Liver (tissue), 9 donors: ENCODE data around the gene TSHR. TPM values are rescaled to one million over a fixed set of nuclear protein-coding genes. Genes with fewer than 3 reads are reported as not detected.

ENCODE experiments used
- DNase-seq: peaks from one replicate; pipeline ENCODE4 v3.0.0-alpha.2; 2017; ENCODE audit warnings: low spot score
- H3K27ac ChIP-seq, 2 donors: one replicate each; pipeline ENCODE4 v1.7.0; 2013; ENCODE audit warnings: inconsistent platforms in 2 of 2, low read length in 2 of 2, control low read depth in 1 of 2, low read depth in 1 of 2, mild to moderate bottlenecking in 1 of 2
- H3K27me3 ChIP-seq, 4 donors: one replicate each; pipeline versions ENCODE4 v1.6.1 to v1.7.0; 2013; ENCODE audit warnings: low read length in 3 of 4, inconsistent platforms in 1 of 4, mild to moderate bottlenecking in 1 of 4, moderate library complexity in 1 of 4; ENCODE audit not compliant: control insufficient read depth in 4 of 4, insufficient read depth in 4 of 4
- H3K36me3 ChIP-seq, 4 donors: one replicate each; pipeline versions ENCODE4 v1.6.1 to v1.7.0; 2013; ENCODE audit warnings: low read length in 3 of 4, mild to moderate bottlenecking in 3 of 4, low read depth in 1 of 4, moderate library complexity in 1 of 4; ENCODE audit not compliant: control insufficient read depth in 4 of 4, insufficient read depth in 3 of 4
- H3K4me1 ChIP-seq, 4 donors: one replicate each; pipeline versions ENCODE4 v1.6.1 to v1.7.0; 2013; ENCODE audit warnings: low read length in 3 of 4, mild to moderate bottlenecking in 3 of 4, moderate library complexity in 1 of 4; ENCODE audit not compliant: control insufficient read depth in 4 of 4, insufficient read depth in 4 of 4
- H3K4me3 ChIP-seq, 3 donors: one replicate each; pipeline versions ENCODE4 v1.6.1 to v1.7.0; 2013; ENCODE audit warnings: low read length in 3 of 3, control low read depth in 1 of 3, low read depth in 1 of 3, mild to moderate bottlenecking in 1 of 3
- H3K9ac ChIP-seq, 2 donors: one replicate each; pipeline ENCODE4 v1.7.0; 2013; ENCODE audit warnings: low read length in 2 of 2, mild to moderate bottlenecking in 2 of 2, moderate library complexity in 2 of 2, control low read depth in 1 of 2, low read depth in 1 of 2
- H3K9me3 ChIP-seq, 4 donors: one replicate each; pipeline versions ENCODE4 v1.6.1 to v1.7.0; 2013; ENCODE audit warnings: low read length in 3 of 4; ENCODE audit not compliant: control insufficient read depth in 4 of 4
- CTCF ChIP-seq: fragments of 150-350 bp; IDR thresholded peaks from 2 replicates; pipeline ENCODE4 v1.5.1; 2017; ENCODE audit warnings: improper control_type of control experiment, low read depth, low read length; ENCODE audit not compliant: missing input control
- EGR1 ChIP-seq, 2 donors: IDR thresholded peaks; 2 replicates each; pipeline ENCODE4 v1.6.1; 2016 to 2018; ENCODE audit warnings: antibody characterized with exemption in 2 of 2, low read depth in 2 of 2
- FOXA1 ChIP-seq: IDR thresholded peaks from 2 replicates; pipeline ENCODE4 v1.6.1; 2016; ENCODE audit warnings: antibody characterized with exemption
- FOXA2 ChIP-seq: IDR thresholded peaks from 2 replicates; pipeline ENCODE4 v1.6.1; 2016; ENCODE audit warnings: antibody characterized with exemption
- GABPA ChIP-seq, 2 donors: IDR thresholded peaks in 1 of 2; conservative IDR thresholded peaks in 1 of 2; 2 replicates each; pipeline ENCODE4 v1.6.1; 2016; ENCODE audit warnings: antibody characterized with exemption in 2 of 2, mild to moderate bottlenecking in 1 of 2, moderate library complexity in 1 of 2
- HNF4A ChIP-seq, 2 donors: conservative IDR thresholded peaks; 2 replicates each; pipeline ENCODE4 v1.6.1; 2016; ENCODE audit warnings: antibody characterized with exemption in 2 of 2, mild to moderate bottlenecking in 2 of 2
- HNF4G ChIP-seq: IDR thresholded peaks from 2 replicates; pipeline ENCODE4 v1.6.1; 2016; ENCODE audit warnings: antibody characterized with exemption
- JUND ChIP-seq, 2 donors: IDR thresholded peaks; 2 replicates each; pipeline ENCODE4 v1.6.1; 2016; ENCODE audit warnings: antibody characterized with exemption in 2 of 2
- MAX ChIP-seq: IDR thresholded peaks from 2 replicates; pipeline ENCODE4 v1.6.1; 2016; ENCODE audit warnings: antibody characterized with exemption
- NR2F2 ChIP-seq: IDR thresholded peaks from 2 replicates; pipeline ENCODE4 v1.6.1; 2016; ENCODE audit warnings: antibody characterized with exemption
- RAD21 ChIP-seq, 2 donors: IDR thresholded peaks; 2 replicates each; pipeline ENCODE4 v1.6.1; 2016; ENCODE audit warnings: antibody characterized with exemption in 2 of 2, mild to moderate bottlenecking in 2 of 2
- RXRA ChIP-seq, 2 donors: IDR thresholded peaks; 2 replicates each; pipeline ENCODE4 v1.6.1; 2017 to 2018; ENCODE audit warnings: antibody characterized with exemption in 2 of 2, mild to moderate bottlenecking in 1 of 2
- SP1 ChIP-seq: IDR thresholded peaks from 2 replicates; pipeline ENCODE4 v1.6.1; 2018; ENCODE audit warnings: antibody characterized with exemption, mild to moderate bottlenecking
- TAF1 ChIP-seq: conservative IDR thresholded peaks from 2 replicates; pipeline ENCODE4 v1.6.1; 2016; ENCODE audit warnings: antibody characterized with exemption, mild to moderate bottlenecking
- YY1 ChIP-seq: IDR thresholded peaks from 2 replicates; pipeline ENCODE4 v1.6.1; 2016; ENCODE audit warnings: antibody characterized with exemption, mild to moderate bottlenecking
- WGBS: extraction: QIAGEN DNeasy Blood & Tissue Kit; methylation state at CpG from one replicate; pipeline ENCODE4 v1.1.7; 2013; 5-methylcytosine and 5-hydroxymethylcytosine counted together
- polyA plus RNA-seq, 2 donors: library from polyadenylated mRNA; stranded (reverse) in 1 of 2; unstranded in 1 of 2; fragments of 200-250 nt in 1 of 2; fragments of >200 nt in 1 of 2; fragmentation: Nextera tagmentation in 1 of 2; extraction: Ambion mirVana in 1 of 2; gene quantifications; one replicate each; pipeline versions ENCODE4 v1.2.1 to v1.2.3, GENCODE V29; 2013 to 2015
- total RNA-seq, 2 donors: library from RNA; depleted of rRNA; stranded (reverse); fragments of >200 nt; gene quantifications; one replicate each; pipeline ENCODE4 v1.2.3, GENCODE V29; 2014
- TF ChIP-seq, protein P1 (sequence below): IDR thresholded peaks from 2 replicates; pipeline ENCODE4 v1.6.1; 2016; ENCODE audit warnings: antibody characterized with exemption
- TF ChIP-seq, protein P2 (sequence below): IDR thresholded peaks from 2 replicates; pipeline ENCODE4 v1.6.1; 2016; ENCODE audit warnings: antibody characterized with exemption, mild to moderate bottlenecking
- TF ChIP-seq, protein P3 (sequence below): IDR thresholded peaks from 2 replicates; pipeline ENCODE4 v1.6.1; 2016; ENCODE audit warnings: antibody characterized with exemption
- donor health status: healthy.
- donor health status: healthy.
- donor health status: healthy.
- donor health status: healthy.
- donor health status: healthy.

The TSHR gene
- total and polyA plus RNA-seq, 4 donors: 0.08 to 3.2 TPM; not detected in 2

- no peaks in the 10 kb centered on the region for H3K9me3 ChIP-seq
- H3K27ac ChIP-seq: no peak overlapping the region
- H3K4me3 ChIP-seq: no peak overlapping the region
- H3K36me3 ChIP-seq: no peaks in the 10 kb centered on the region
- H3K9ac ChIP-seq: no peak overlapping the region
- no peaks in the 10 kb centered on the region for H3K27me3 ChIP-seq
- 80% methylated on average over 2 of the region's 2 CpGs for WGBS
- no peak for DNase-seq
- H3K4me1 ChIP-seq: no peaks in the 10 kb centered on the region
- TF ChIP-seq JUND (IDR thresholded peaks at IDR 0.05) (no peak), NR2F2 (no peak), TAF1 (no peak), EGR1 (IDR thresholded peaks at IDR 0.05; ENCODE audit: low read depth in 2 of 2) (no peak), HNF4A (conservative IDR thresholded peaks at IDR 0.05) (no peak), RAD21 (IDR thresholded peaks at IDR 0.05) (no peak), FOXA1 (no peak), MAX (no peak), CTCF (no peak), YY1 (no peak), SP1 (no peak), HNF4G (no peak), RXRA (IDR thresholded peaks at IDR 0.05) (no peak), FOXA2 (no peak)
- TF ChIP-seq, protein P1, sequence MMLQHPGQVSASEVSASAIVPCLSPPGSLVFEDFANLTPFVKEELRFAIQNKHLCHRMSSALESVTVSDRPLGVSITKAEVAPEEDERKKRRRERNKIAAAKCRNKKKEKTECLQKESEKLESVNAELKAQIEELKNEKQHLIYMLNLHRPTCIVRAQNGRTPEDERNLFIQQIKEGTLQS: no peak
- TF ChIP-seq, protein P2, sequence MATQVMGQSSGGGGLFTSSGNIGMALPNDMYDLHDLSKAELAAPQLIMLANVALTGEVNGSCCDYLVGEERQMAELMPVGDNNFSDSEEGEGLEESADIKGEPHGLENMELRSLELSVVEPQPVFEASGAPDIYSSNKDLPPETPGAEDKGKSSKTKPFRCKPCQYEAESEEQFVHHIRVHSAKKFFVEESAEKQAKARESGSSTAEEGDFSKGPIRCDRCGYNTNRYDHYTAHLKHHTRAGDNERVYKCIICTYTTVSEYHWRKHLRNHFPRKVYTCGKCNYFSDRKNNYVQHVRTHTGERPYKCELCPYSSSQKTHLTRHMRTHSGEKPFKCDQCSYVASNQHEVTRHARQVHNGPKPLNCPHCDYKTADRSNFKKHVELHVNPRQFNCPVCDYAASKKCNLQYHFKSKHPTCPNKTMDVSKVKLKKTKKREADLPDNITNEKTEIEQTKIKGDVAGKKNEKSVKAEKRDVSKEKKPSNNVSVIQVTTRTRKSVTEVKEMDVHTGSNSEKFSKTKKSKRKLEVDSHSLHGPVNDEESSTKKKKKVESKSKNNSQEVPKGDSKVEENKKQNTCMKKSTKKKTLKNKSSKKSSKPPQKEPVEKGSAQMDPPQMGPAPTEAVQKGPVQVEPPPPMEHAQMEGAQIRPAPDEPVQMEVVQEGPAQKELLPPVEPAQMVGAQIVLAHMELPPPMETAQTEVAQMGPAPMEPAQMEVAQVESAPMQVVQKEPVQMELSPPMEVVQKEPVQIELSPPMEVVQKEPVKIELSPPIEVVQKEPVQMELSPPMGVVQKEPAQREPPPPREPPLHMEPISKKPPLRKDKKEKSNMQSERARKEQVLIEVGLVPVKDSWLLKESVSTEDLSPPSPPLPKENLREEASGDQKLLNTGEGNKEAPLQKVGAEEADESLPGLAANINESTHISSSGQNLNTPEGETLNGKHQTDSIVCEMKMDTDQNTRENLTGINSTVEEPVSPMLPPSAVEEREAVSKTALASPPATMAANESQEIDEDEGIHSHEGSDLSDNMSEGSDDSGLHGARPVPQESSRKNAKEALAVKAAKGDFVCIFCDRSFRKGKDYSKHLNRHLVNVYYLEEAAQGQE: no peak
Measured at GRCh38 chr14:81009346-81009745, 53.9 kb downstream of the TSHR start.

DNA sequence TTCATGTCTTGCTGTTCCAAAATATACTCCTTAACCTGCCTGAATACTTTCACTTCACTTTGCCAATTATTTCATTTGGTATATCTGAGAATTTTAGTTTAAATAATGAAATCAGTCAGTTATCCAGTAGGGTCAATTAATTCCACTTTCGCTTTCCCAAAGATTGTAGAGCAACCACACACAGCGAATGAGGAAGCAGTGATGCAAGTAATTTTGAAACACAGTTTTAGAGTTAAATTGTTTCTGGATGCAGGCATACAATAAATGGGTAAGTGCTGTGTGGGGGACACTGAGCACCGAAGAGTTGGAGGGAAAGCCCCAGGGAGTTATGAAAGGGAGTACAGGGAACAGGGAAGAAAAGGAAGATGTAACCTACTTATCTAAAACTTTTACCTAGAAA, 62.8 kb downstream of the TSHR start:
- 83% methylated on average over 3 of the region's 3 CpGs for WGBS
- H3K36me3 ChIP-seq: no peaks in the 10 kb centered on the region
- H3K27ac ChIP-seq: no peak overlapping the region
- no peak overlapping the region for H3K4me3 ChIP-seq
- no peaks in the 10 kb centered on the region for H3K4me1 ChIP-seq
- no peaks in the 10 kb centered on the region for H3K9me3 ChIP-seq
- H3K27me3 ChIP-seq: no peaks in the 10 kb centered on the region
- DNase-seq: no peak
- H3K9ac ChIP-seq: no peak overlapping the region
- TF ChIP-seq, protein P2: no peak
- TF ChIP-seq JUND (IDR thresholded peaks at IDR 0.05) (no peak), NR2F2 (no peak), FOXA1 (no peak), FOXA2 (no peak), TAF1 (no peak), CTCF (no peak), SP1 (no peak), YY1 (no peak), EGR1 (IDR thresholded peaks at IDR 0.05; ENCODE audit: low read depth in 2 of 2) (no peak), MAX (no peak), HNF4G (no peak), GABPA (IDR thresholded peaks at IDR 0.05 in 1 of 2, conservative IDR thresholded peaks at IDR 0.05 in 1 of 2) (no peak)
- TF ChIP-seq, protein P3, sequence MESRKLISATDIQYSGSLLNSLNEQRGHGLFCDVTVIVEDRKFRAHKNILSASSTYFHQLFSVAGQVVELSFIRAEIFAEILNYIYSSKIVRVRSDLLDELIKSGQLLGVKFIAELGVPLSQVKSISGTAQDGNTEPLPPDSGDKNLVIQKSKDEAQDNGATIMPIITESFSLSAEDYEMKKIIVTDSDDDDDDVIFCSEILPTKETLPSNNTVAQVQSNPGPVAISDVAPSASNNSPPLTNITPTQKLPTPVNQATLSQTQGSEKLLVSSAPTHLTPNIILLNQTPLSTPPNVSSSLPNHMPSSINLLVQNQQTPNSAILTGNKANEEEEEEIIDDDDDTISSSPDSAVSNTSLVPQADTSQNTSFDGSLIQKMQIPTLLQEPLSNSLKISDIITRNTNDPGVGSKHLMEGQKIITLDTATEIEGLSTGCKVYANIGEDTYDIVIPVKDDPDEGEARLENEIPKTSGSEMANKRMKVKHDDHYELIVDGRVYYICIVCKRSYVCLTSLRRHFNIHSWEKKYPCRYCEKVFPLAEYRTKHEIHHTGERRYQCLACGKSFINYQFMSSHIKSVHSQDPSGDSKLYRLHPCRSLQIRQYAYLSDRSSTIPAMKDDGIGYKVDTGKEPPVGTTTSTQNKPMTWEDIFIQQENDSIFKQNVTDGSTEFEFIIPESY: no peak
